T-helper 2 cell treated with Interferon-gamma antibody and Interleukin-4, amounts not matched to agents 5 μg/mL and 100 μg/mL, for 36 hours (primary cell): Measurements from ENCODE around the gene WNT2.

Source experiments
- DNase-seq: peaks from one replicate; pipeline ENCODE4 v3.0.0; 2021; ENCODE audit warnings: low spot score
- H3K27ac Mint-ChIP-seq: one replicate; pipeline ENCODE4 v1.8.0; 2021; ENCODE audit warnings: mild to moderate bottlenecking, mixed read lengths
- H3K27me3 Mint-ChIP-seq: one replicate; pipeline ENCODE4 v1.8.0; 2021; ENCODE audit warnings: low read depth, mixed read lengths
- H3K36me3 Mint-ChIP-seq: one replicate; pipeline ENCODE4 v1.8.0; 2021; ENCODE audit warnings: low read depth, mixed read lengths
- H3K4me1 Mint-ChIP-seq: one replicate; pipeline ENCODE4 v1.8.0; 2021; ENCODE audit warnings: low read depth, mixed read lengths
- H3K4me3 Mint-ChIP-seq: one replicate; pipeline ENCODE4 v1.8.0; 2022; ENCODE audit warnings: mild to moderate bottlenecking, moderate library complexity, mixed read lengths
- H3K9me3 Mint-ChIP-seq: one replicate; pipeline ENCODE4 v1.8.0; 2021; ENCODE audit warnings: mixed read lengths

Gene WNT2

GRCh38 chr7:117283371-117283770, 39.5 kb downstream of the WNT2 start:
- no peaks in the 10 kb centered on the region for H3K9me3 Mint-ChIP-seq
- H3K27me3 Mint-ChIP-seq: no peaks in the 10 kb centered on the region
- H3K4me3 Mint-ChIP-seq: no peak overlapping the region
- no peaks in the 10 kb centered on the region for H3K4me1 Mint-ChIP-seq
- no peak for DNase-seq
- H3K36me3 Mint-ChIP-seq: no peaks in the 10 kb centered on the region
- no peak overlapping the region for H3K27ac Mint-ChIP-seq

DNA sequence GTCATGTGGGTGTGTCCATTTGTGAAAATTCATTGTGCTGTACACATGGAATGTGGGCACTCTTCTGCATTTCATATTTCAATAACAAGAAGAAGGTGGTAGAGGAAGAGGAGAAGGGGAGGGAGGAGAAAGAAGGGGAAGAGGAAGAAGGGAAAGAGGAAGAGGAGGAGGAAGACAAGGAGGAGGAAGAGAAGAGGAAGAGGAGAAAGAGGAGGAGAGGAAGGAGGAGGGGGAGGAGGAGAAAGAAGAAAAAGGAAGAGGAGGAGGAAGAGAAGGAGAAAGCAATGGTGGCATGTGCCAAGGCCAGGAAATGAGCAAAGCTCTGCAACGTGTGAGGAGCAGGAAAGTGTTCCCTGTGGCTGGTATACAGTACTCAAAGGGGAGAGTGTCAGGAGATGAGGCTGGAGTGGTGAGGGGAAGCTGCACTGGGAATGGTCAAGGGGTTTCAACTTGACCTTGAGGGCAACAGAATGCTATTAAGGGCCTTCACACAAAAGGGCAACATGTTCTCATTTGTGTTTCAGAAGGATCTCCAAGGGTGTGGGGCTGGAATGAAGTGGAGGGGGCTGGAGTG, 40.5 kb downstream of the WNT2 start:
- H3K27ac Mint-ChIP-seq: no peak overlapping the region
- no peaks in the 10 kb centered on the region for H3K4me1 Mint-ChIP-seq
- H3K4me3 Mint-ChIP-seq: no peak overlapping the region
- no peaks in the 10 kb centered on the region for H3K27me3 Mint-ChIP-seq
- no peaks in the 10 kb centered on the region for H3K36me3 Mint-ChIP-seq
- DNase-seq: no peak
- no peaks in the 10 kb centered on the region for H3K9me3 Mint-ChIP-seq

DNA sequence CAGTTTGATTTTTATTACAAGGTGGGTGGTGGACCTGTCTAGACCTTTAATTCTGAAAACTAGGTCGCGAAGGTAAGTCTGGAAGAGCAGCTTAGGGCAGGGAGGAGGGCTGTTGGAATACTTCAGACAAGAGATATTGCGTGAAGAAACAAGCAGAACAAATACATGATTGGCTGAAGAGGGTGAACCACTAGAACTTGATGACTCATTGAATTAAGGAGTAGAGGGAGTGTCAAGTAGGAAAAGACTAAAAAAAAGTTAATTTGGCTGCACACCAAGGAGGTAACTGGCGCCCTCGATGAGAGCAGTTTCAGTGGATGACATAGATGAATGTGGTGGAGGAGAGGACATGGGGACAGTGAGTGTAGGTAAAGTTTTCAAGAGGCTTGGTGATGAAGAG, 41.3 kb downstream of the WNT2 start:
- Mint-ChIP-seq H3K27me3 (no peaks in the 10 kb centered on the region), H3K9me3 (no peaks in the 10 kb centered on the region), H3K4me3 (no peak overlapping the region), H3K36me3 (no peaks in the 10 kb centered on the region), H3K4me1 (no peaks in the 10 kb centered on the region), H3K27ac (no peak overlapping the region)
- no peak for DNase-seq

- Mint-ChIP-seq H3K27me3 (no peaks in the 10 kb centered on the region), H3K27ac (no peak overlapping the region), H3K9me3 (no peaks in the 10 kb centered on the region), H3K36me3 (no peaks in the 10 kb centered on the region), H3K4me3 (no peak overlapping the region), H3K4me1 (no peaks in the 10 kb centered on the region)
- no peak for DNase-seq
Observed at GRCh38 chr7:117279931-117280557, 42.8 kb downstream of the WNT2 start.

GRCh38 chr7:117279203-117279602, 43.7 kb downstream of the WNT2 start:
- Mint-ChIP-seq H3K4me1 (no peaks in the 10 kb centered on the region), H3K36me3 (no peaks in the 10 kb centered on the region), H3K9me3 (no peaks in the 10 kb centered on the region), H3K4me3 (no peak overlapping the region), H3K27ac (no peak overlapping the region), H3K27me3 (no peaks in the 10 kb centered on the region)
- no peak for DNase-seq

DNA sequence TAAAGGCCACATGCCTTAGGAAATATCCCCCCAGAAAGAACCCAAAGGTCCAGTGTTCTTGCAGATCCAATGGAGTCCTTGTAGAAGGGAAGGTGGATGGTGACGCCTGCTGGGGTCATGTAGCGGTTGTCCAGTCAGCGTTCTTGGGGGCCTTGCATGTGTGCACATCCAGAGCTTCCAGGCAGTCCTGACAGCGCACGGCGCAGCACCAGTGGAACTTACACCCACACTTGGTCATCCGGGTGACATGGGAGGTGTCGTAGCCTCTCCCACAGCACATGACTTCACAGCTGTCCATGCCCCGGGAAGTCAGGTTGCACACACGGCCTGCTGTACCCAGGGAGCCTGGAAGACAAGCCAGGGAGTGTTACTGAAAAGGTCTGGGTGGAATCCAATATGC, 44.8 kb downstream of the WNT2 start:
- H3K27ac Mint-ChIP-seq: no peak overlapping the region
- H3K4me1 Mint-ChIP-seq: no peaks in the 10 kb centered on the region
- H3K4me3 Mint-ChIP-seq: no peak overlapping the region
- no peak for DNase-seq
- H3K9me3 Mint-ChIP-seq: no peaks in the 10 kb centered on the region
- no peaks in the 10 kb centered on the region for H3K27me3 Mint-ChIP-seq
- H3K36me3 Mint-ChIP-seq: no peaks in the 10 kb centered on the region

DNA sequence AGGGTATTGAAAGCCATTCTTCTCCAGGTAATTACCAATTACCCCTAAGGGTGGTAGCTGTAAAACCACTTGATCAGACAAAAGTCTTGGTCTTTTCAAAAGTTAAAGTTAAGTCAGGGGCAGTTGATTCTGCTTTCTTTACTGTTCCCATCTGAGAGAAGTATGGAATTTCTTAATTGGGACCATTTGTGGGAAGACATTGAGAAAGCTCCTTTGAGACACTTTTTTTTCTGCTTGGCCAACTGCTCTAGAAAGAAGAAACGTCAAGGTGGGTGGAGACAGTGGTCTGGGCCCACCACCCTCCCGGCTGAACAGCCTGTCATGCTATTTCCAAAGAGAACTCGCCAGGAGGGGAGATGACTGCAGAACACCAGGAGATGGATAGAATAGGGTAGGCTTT, 45.3 kb downstream of the WNT2 start:
- no peaks in the 10 kb centered on the region for H3K27me3 Mint-ChIP-seq
- H3K9me3 Mint-ChIP-seq: no peaks in the 10 kb centered on the region
- H3K4me3 Mint-ChIP-seq: no peak overlapping the region
- H3K27ac Mint-ChIP-seq: no peak overlapping the region
- no peaks in the 10 kb centered on the region for H3K36me3 Mint-ChIP-seq
- no peaks in the 10 kb centered on the region for H3K4me1 Mint-ChIP-seq
- DNase-seq: no peak

- H3K27me3 Mint-ChIP-seq: no peaks in the 10 kb centered on the region
- no peaks in the 10 kb centered on the region for H3K4me1 Mint-ChIP-seq
- no peaks in the 10 kb centered on the region for H3K36me3 Mint-ChIP-seq
- no peak for DNase-seq
- H3K9me3 Mint-ChIP-seq: no peaks in the 10 kb centered on the region
- H3K4me3 Mint-ChIP-seq: no peak overlapping the region
- no peak overlapping the region for H3K27ac Mint-ChIP-seq
Observed at GRCh38 chr7:117274951-117275350, 47.9 kb downstream of the WNT2 start.

DNA sequence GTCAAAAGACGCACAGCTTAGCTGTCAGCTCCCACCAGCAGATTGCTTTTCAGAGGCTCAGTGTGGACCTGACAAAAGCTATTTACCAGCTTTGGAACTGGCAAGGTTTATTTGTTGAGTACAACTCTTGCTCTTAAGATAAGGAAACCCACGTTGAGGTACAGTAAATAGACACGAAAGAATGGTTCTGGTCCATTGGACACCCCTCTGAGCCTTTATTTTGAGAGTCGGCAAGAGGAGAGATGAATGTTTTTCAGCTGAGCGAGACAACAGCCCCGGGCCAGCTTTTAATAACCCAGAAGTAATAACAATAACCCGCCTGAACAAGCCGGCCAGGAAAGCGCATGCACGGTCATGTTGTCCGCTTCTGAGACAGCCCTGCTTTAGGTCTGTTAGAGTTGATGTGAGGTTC, 49.0 kb downstream of the WNT2 start:
- H3K4me1 Mint-ChIP-seq: no peaks in the 10 kb centered on the region
- H3K9me3 Mint-ChIP-seq: no peaks in the 10 kb centered on the region

DNA sequence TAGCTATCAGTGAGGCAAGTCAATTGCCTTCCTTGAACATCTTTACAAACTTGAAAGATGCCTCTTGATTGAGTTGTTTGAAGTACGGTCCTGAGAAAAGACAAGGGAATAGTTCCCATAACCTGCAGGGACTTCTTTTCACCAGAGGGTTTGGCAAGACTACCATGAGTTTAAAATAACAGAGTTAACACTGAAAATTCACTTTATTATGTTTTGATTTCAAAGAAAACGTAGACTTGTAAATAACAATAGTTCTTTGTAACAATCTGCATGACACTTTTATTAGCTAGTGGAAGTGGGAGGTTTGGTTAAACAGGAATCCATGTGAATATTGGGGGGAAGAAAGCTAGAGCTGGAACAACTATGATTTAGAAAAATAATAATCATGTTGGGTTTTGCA, 49.5 kb downstream of the WNT2 start:
- H3K9me3 Mint-ChIP-seq: no peaks in the 10 kb centered on the region
- H3K27me3 Mint-ChIP-seq: no peaks in the 10 kb centered on the region
- H3K4me3 Mint-ChIP-seq: no peak overlapping the region
- H3K27ac Mint-ChIP-seq: no peak overlapping the region
- H3K36me3 Mint-ChIP-seq: no peaks in the 10 kb centered on the region
- DNase-seq: no peak
- no peaks in the 10 kb centered on the region for H3K4me1 Mint-ChIP-seq

More for the DNA sequence above, 49.0 kb downstream of the WNT2 start:
- DNase-seq: no peak
- Mint-ChIP-seq H3K36me3 (no peaks in the 10 kb centered on the region), H3K4me3 (no peak overlapping the region), H3K27me3 (no peaks in the 10 kb centered on the region), H3K27ac (no peak overlapping the region)

GRCh38 chr7:117272017-117272759, 50.7 kb downstream of the WNT2 start:
- no peaks in the 10 kb centered on the region for H3K27me3 Mint-ChIP-seq
- H3K4me3 Mint-ChIP-seq: no peak overlapping the region
- no peaks in the 10 kb centered on the region for H3K36me3 Mint-ChIP-seq
- no peak overlapping the region for H3K27ac Mint-ChIP-seq
- DNase-seq: no peak
- H3K9me3 Mint-ChIP-seq: no peaks in the 10 kb centered on the region
- no peaks in the 10 kb centered on the region for H3K4me1 Mint-ChIP-seq

- no peaks in the 10 kb centered on the region for H3K9me3 Mint-ChIP-seq
- no peak for DNase-seq
- H3K4me1 Mint-ChIP-seq: no peaks in the 10 kb centered on the region
- no peaks in the 10 kb centered on the region for H3K36me3 Mint-ChIP-seq
- H3K27me3 Mint-ChIP-seq: no peaks in the 10 kb centered on the region
- no peak overlapping the region for H3K4me3 Mint-ChIP-seq
- H3K27ac Mint-ChIP-seq: no peak overlapping the region
Observed at GRCh38 chr7:117271566-117271965, 51.3 kb downstream of the WNT2 start.

GRCh38 chr7:117270371-117270770, 52.5 kb downstream of the WNT2 start:
- H3K27me3 Mint-ChIP-seq: no peaks in the 10 kb centered on the region
- no peaks in the 10 kb centered on the region for H3K9me3 Mint-ChIP-seq
- H3K36me3 Mint-ChIP-seq: no peaks in the 10 kb centered on the region
- H3K27ac Mint-ChIP-seq: no peak overlapping the region
- DNase-seq: no peak
- H3K4me3 Mint-ChIP-seq: no peak overlapping the region
- H3K4me1 Mint-ChIP-seq: no peaks in the 10 kb centered on the region

DNA sequence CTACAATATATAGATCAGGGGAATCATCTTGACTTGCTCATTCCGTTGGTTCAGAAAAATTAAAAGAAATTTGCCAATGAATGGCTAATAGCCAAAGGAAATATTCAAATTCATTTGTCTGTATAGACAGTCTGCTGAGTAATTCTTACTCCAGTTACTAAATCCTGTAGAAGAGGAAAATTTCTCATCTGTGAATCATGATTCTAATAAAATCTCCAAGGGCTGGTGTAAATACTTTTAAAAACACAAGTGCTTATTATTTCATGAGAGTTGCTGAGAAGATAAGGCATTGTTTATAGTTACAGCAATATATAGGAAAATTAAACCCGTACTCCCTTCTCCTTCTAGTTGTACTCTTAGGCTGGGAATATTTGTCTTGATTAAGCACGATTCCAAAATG, 53.0 kb downstream of the WNT2 start:
- Mint-ChIP-seq H3K27me3 (no peaks in the 10 kb centered on the region), H3K9me3 (no peaks in the 10 kb centered on the region), H3K4me1 (no peaks in the 10 kb centered on the region), H3K36me3 (no peaks in the 10 kb centered on the region), H3K4me3 (no peak overlapping the region), H3K27ac (no peak overlapping the region)
- no peak for DNase-seq
